Spleen (tissue), 7 donors: ENCODE results near the gene PFKL.

ENCODE experiments used
- POLR2A ChIP-seq, 3 donors: fragments of 450-650 bp; IDR thresholded peaks; one replicate each; pipeline ENCODE4 v1.5.1; 2017; ENCODE audit warnings: antibody characterized with exemption in 3 of 3, mild to moderate bottlenecking in 1 of 3
- POLR2AphosphoS5 ChIP-seq, 3 donors: sonication (generic); formaldehyde crosslinking; IDR thresholded peaks; one replicate each; pipeline ENCODE4 v1.5.1; 2017; ENCODE audit warnings: antibody characterized with exemption in 3 of 3
- TF ChIP-seq, protein P1 (sequence below), 11 experiments: fragments of 200-600 bp in 7 of 11; fragments of 450-650 bp in 4 of 11; sonication (generic) in 4 of 11; IDR thresholded peaks in 8 of 11; conservative IDR thresholded peaks in 3 of 11; 1 replicate in 7 of 11; 2 replicates in 4 of 11; pipeline versions ENCODE4 v1.4.0 to v1.8.0; 2016 to 2021; ENCODE audit warnings: antibody characterized with exemption in 11 of 11, inconsistent platforms in 4 of 11, mild to moderate bottlenecking in 1 of 11
- donor health status: DM: no; HTN: no; CAD: no; lungs with moderate emphysema.
- donor health status: DM: no; HTN: no; CAD: no.
- donor health status: DM: no; HTN: no; CAD: no.

DNA sequence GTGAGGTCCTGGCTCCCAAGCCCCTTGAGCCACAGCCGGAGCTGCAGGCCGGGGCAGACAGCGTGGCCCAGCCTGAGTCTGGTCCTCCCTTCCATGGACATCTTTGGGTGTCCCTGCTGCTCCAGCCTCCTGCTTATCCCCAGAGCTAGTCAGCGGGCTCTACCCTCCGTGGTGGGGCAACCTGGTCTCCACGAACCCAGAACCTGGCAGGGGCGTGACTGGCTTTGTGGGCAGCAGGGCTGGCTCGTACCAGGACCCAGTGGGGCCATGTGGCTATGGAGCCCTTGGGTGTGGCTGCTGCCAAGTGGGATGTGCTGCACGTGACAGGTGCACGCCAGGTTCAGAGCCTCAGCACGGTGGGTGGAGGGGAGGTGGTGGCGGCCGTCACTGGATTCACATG lies 21.0 kb downstream of the PFKL start:
- no peak for TF ChIP-seq POLR2A (IDR thresholded peaks at IDR 0.05)
- TF ChIP-seq POLR2AphosphoS5 (IDR thresholded peaks at IDR 0.05) = peak in 1 of 3 donors; percentile 49
- TF ChIP-seq, protein P1, sequence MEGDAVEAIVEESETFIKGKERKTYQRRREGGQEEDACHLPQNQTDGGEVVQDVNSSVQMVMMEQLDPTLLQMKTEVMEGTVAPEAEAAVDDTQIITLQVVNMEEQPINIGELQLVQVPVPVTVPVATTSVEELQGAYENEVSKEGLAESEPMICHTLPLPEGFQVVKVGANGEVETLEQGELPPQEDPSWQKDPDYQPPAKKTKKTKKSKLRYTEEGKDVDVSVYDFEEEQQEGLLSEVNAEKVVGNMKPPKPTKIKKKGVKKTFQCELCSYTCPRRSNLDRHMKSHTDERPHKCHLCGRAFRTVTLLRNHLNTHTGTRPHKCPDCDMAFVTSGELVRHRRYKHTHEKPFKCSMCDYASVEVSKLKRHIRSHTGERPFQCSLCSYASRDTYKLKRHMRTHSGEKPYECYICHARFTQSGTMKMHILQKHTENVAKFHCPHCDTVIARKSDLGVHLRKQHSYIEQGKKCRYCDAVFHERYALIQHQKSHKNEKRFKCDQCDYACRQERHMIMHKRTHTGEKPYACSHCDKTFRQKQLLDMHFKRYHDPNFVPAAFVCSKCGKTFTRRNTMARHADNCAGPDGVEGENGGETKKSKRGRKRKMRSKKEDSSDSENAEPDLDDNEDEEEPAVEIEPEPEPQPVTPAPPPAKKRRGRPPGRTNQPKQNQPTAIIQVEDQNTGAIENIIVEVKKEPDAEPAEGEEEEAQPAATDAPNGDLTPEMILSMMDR (IDR thresholded peaks at IDR 0.05 in 8 of 11, conservative IDR thresholded peaks at IDR 0.05 in 3 of 11) = no peak
